Sigmoid colon (tissue), 7 donors: ENCODE measurements around the gene ARHGEF28. TPM values are rescaled to one million over a fixed set of nuclear protein-coding genes. Genes with fewer than 3 reads are reported as not detected.

Source experiments
- DNase-seq: peaks from one replicate; pipeline ENCODE4 v3.0.0-alpha.2; 2019
- H3K27ac ChIP-seq, 4 donors: fragments of 200-600 bp; sonication (generic); one replicate each; pipeline ENCODE4 v1.5.1; 2016 to 2019; ENCODE audit warnings: mild to moderate bottlenecking in 1 of 4
- H3K27me3 ChIP-seq, 3 donors: fragments of 200-600 bp; sonication (generic); one replicate each; pipeline ENCODE4 v1.5.1; 2019; ENCODE audit warnings: mild to moderate bottlenecking in 1 of 3
- H3K36me3 ChIP-seq, 4 donors: fragments of 200-600 bp; sonication (generic); one replicate each; pipeline ENCODE4 v1.5.1; 2016 to 2019
- H3K4me1 ChIP-seq, 4 donors: fragments of 200-600 bp; sonication (generic); one replicate each; pipeline ENCODE4 v1.5.1; 2017 to 2019
- H3K4me3 ChIP-seq, 4 donors: fragments of 200-600 bp; sonication (generic); one replicate each; pipeline ENCODE4 v1.5.1; 2017 to 2019; ENCODE audit warnings: mild to moderate bottlenecking in 2 of 4, moderate library complexity in 1 of 4
- H3K9me3 ChIP-seq, 4 donors: fragments of 200-600 bp in 3 of 4; sonication (generic) in 3 of 4; one replicate each; pipeline versions ENCODE4 v1.5.1 to v1.6.1; 2013 to 2019
- EP300 ChIP-seq, 4 donors: sonication (generic); formaldehyde crosslinking; IDR thresholded peaks; one replicate each; pipeline ENCODE4 v1.6.1; 2017; ENCODE audit warnings: antibody characterized with exemption in 4 of 4
- POLR2A ChIP-seq, 2 donors: fragments of 450-650 bp; IDR thresholded peaks; one replicate each; pipeline ENCODE4 v1.6.1; 2016; ENCODE audit warnings: antibody characterized with exemption in 2 of 2, mild to moderate bottlenecking in 2 of 2, moderate library complexity in 2 of 2
- POLR2AphosphoS5 ChIP-seq, 4 donors: sonication (generic); formaldehyde crosslinking; IDR thresholded peaks; one replicate each; pipeline ENCODE4 v1.6.1; 2017; ENCODE audit warnings: antibody characterized with exemption in 4 of 4
- WGBS, 2 donors: extraction: QIAGEN DNeasy Blood & Tissue Kit; methylation state at CpG; one replicate each; pipeline ENCODE4 v1.1.7; 2013; 5-methylcytosine and 5-hydroxymethylcytosine counted together
- intact Hi-C: fragments of 100-400 bp; cut with DNase I; formaldehyde crosslinking; loops from one replicate; pipeline ENCODE4 v1.15.1; 2023
- polyA plus RNA-seq, 3 donors: library from polyadenylated mRNA; stranded (reverse); fragments of 200-250 nt; gene quantifications; one replicate each; pipeline ENCODE4 v1.2.3, GENCODE V29; 2013
- total RNA-seq, 4 donors: library from RNA; depleted of rRNA; stranded (reverse); fragments of >200 nt; gene quantifications; one replicate each; pipeline ENCODE4 v1.1.0, GENCODE V29; 2016
- TF ChIP-seq, protein P1 (sequence below), 4 experiments: fragments of 450-650 bp in 3 of 4; fragments of 200-600 bp in 1 of 4; IDR thresholded peaks; one replicate each; pipeline ENCODE4 v1.5.1; 2016 to 2019; ENCODE audit warnings: antibody characterized with exemption in 4 of 4, mild to moderate bottlenecking in 3 of 4, moderate library complexity in 2 of 4
- donor health status: healthy with polysubstance abuse.
- donor health status: Bipolar disorder and iron deficiency.
- donor health status: healthy.

Gene ARHGEF28
- total and polyA plus RNA-seq, 7 donors: 3.0 to 6.9 (median 3.7) TPM

- H3K36me3 ChIP-seq: no peaks in the 10 kb centered on the region
- 81 to 85% methylated on average over 3 of the region's 3 CpGs for WGBS, 2 donors
- H3K4me3 ChIP-seq: no peak overlapping the region
- TF ChIP-seq POLR2AphosphoS5 (IDR thresholded peaks at IDR 0.05) (no peak), EP300 (IDR thresholded peaks at IDR 0.05) (no peak), POLR2A (IDR thresholded peaks at IDR 0.05) (no peak)
- intact Hi-C loops: no loop called here
- H3K4me1 ChIP-seq: no peaks in the 10 kb centered on the region
- no peak for DNase-seq
- H3K27ac ChIP-seq: no peak overlapping the region
- H3K9me3 ChIP-seq: no peaks in the 10 kb centered on the region
- no peaks in the 10 kb centered on the region for H3K27me3 ChIP-seq
Observed at GRCh38 chr5:73644385-73644963, 18.5 kb downstream of the ARHGEF28 start.

DNA sequence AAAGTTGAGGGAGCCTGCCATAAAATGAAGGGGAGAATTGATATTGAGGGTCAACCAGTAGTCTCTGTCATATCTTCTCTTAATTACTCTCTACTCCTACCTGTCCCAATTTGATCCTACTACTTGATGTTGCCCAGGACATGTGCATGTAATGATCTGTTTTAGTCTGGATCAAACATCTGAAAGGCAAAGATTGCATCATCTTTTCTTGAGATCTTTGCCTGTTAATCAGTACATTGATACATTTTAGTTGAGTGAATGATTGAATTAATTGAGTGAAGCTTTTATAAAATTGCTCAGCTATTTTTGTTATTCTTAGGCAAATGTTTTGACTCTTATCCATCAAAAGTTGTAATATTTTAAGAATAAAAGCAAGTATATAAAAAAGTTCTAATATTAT is 21.7 kb downstream of the ARHGEF28 start:
- no peak for DNase-seq
- Histone ChIP-seq H3K4me1 (no peaks in the 10 kb centered on the region), H3K27ac (no peak overlapping the region), H3K27me3 (no peaks in the 10 kb centered on the region), H3K4me3 (no peak overlapping the region), H3K36me3 (no peaks in the 10 kb centered on the region), H3K9me3 (no peaks in the 10 kb centered on the region)
- intact Hi-C loops: no loop called here
- no peak for TF ChIP-seq POLR2A (IDR thresholded peaks at IDR 0.05)
- no peak for TF ChIP-seq EP300 (IDR thresholded peaks at IDR 0.05)
- TF ChIP-seq, protein P1, sequence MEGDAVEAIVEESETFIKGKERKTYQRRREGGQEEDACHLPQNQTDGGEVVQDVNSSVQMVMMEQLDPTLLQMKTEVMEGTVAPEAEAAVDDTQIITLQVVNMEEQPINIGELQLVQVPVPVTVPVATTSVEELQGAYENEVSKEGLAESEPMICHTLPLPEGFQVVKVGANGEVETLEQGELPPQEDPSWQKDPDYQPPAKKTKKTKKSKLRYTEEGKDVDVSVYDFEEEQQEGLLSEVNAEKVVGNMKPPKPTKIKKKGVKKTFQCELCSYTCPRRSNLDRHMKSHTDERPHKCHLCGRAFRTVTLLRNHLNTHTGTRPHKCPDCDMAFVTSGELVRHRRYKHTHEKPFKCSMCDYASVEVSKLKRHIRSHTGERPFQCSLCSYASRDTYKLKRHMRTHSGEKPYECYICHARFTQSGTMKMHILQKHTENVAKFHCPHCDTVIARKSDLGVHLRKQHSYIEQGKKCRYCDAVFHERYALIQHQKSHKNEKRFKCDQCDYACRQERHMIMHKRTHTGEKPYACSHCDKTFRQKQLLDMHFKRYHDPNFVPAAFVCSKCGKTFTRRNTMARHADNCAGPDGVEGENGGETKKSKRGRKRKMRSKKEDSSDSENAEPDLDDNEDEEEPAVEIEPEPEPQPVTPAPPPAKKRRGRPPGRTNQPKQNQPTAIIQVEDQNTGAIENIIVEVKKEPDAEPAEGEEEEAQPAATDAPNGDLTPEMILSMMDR (IDR thresholded peaks at IDR 0.05): no peak
- no peak for TF ChIP-seq POLR2AphosphoS5 (IDR thresholded peaks at IDR 0.05)

GRCh38 chr5:73648515-73648914 is 22.5 kb downstream of the ARHGEF28 start:
- Histone ChIP-seq H3K4me3 (no peak overlapping the region), H3K36me3 (no peaks in the 10 kb centered on the region), H3K27me3 (no peaks in the 10 kb centered on the region), H3K27ac (no peak overlapping the region), H3K9me3 (no peaks in the 10 kb centered on the region), H3K4me1 (no peaks in the 10 kb centered on the region)
- 87% methylated on average over 1 of the region's 1 CpG for WGBS, 2 donors
- intact Hi-C loops: no loop called here
- no peak for TF ChIP-seq POLR2A (IDR thresholded peaks at IDR 0.05)
- TF ChIP-seq EP300 (IDR thresholded peaks at IDR 0.05): no peak
- TF ChIP-seq POLR2AphosphoS5 (IDR thresholded peaks at IDR 0.05): no peak
- TF ChIP-seq, protein P1 (IDR thresholded peaks at IDR 0.05): no peak
- no peak for DNase-seq

DNA sequence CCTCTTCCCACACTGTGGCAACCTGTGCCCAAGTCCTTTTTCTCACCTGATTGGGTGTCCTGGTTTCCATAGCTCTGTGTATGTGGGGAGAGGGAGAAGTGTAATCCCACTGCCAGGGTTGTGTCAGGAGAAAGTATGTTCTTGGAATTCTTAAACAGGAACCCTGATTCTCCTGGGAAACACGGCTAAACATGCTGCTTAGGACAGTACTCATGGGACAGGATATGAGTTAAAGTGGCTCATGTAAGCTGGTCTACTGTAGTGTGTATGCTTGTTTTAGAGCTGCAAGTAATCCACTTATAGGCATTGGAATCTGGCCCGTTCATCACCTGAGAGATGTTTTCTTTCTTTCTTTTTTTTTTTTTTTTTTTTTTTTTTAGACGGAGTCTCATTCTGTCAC is 23.9 kb downstream of the ARHGEF28 start:
- H3K27ac ChIP-seq: no peak overlapping the region
- TF ChIP-seq EP300 (IDR thresholded peaks at IDR 0.05) (no peak), POLR2AphosphoS5 (IDR thresholded peaks at IDR 0.05) (no peak), POLR2A (IDR thresholded peaks at IDR 0.05) (no peak)
- TF ChIP-seq, protein P1 (IDR thresholded peaks at IDR 0.05): no peak

DNA sequence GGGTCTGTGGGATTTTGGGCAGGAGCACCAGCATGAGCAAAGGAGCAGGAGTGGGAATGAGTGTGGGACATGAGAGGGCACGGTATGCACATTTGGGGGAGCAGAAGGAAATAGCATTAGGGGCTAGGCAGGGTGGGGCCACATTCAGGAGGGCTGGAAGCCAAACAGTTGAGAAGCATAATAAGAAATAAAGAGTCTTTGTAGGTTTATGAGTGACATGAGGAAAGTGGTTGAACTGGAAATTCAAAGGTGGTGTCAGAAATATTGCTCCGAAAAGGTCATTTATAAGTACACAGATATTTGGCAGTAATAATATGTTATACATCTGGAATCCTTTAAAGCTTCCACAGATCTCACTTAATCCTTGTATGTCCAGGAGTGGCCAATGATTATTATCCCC is 26.4 kb downstream of the ARHGEF28 start:
- intact Hi-C loops: no loop called here
- Histone ChIP-seq H3K4me3 (no peak overlapping the region), H3K36me3 (no peaks in the 10 kb centered on the region), H3K27me3 (no peaks in the 10 kb centered on the region), H3K9me3 (no peaks in the 10 kb centered on the region), H3K4me1 (no peaks in the 10 kb centered on the region), H3K27ac (no peak overlapping the region)
- no peak for DNase-seq
- TF ChIP-seq, protein P1 (IDR thresholded peaks at IDR 0.05): no peak
- TF ChIP-seq EP300 (IDR thresholded peaks at IDR 0.05) (no peak), POLR2A (IDR thresholded peaks at IDR 0.05) (no peak), POLR2AphosphoS5 (IDR thresholded peaks at IDR 0.05) (no peak)
- WGBS, 2 donors: 16 to 59% methylated on average over 2 of the region's 2 CpGs

More for the DNA sequence above, 23.9 kb downstream of the ARHGEF28 start:
- Histone ChIP-seq H3K9me3 (no peaks in the 10 kb centered on the region), H3K27me3 (no peaks in the 10 kb centered on the region), H3K4me1 (no peaks in the 10 kb centered on the region), H3K4me3 (no peak overlapping the region), H3K36me3 (no peaks in the 10 kb centered on the region)
- 90 to 95% methylated on average over 3 of the region's 3 CpGs for WGBS, 2 donors
- intact Hi-C loops: no loop called here
- DNase-seq: no peak
